Measurements from ENCODE around the gene PODNL1. TPM values are rescaled to one million over a fixed set of nuclear protein-coding genes. Genes with fewer than 3 reads are reported as not detected.

Gene PODNL1
- total RNA-seq, 6 experiments from 2014 or later = 0.19 to 0.33 TPM; not detected in 4

- ATAC-seq = no peak
- H3K9me3 ChIP-seq = no peaks in the 10 kb centered on the region
- DNase-seq = no peak
- intact Hi-C loops (cut with DNase I) = no loop called here
- H3K4me3 ChIP-seq = no peak overlapping the region
- no peak for TF ChIP-seq CTCF (IDR thresholded peaks at IDR 0.05)
- no peak for TF ChIP-seq POLR2A (IDR thresholded peaks at IDR 0.05)
- H3K27me3 ChIP-seq = no peaks in the 10 kb centered on the region
- peaks cover 0 to 8% (median 0%) of the 10 kb centered on the region in 4 donors for H3K4me1 ChIP-seq
- H3K36me3 ChIP-seq = peaks cover 0 to 3% (median under 1%) of the 10 kb centered on the region in 4 donors
- peak overlapping the region; percentile 58 to 71 (median 69) for H3K27ac ChIP-seq
- WGBS (ENCODE audit: insufficient coverage, low coverage, low lambda C conversion rate, missing lambda C conversion rate) = 100% methylated on average over 3 of the region's 10 CpGs
Measured at GRCh38 chr19:13985771-13986347, 47.6 kb upstream of the PODNL1 start.

- no peak for ATAC-seq
- WGBS (ENCODE audit: insufficient coverage, low coverage, low lambda C conversion rate, missing lambda C conversion rate) = 79% methylated on average over 23 of the region's 25 CpGs
Measured at GRCh38 chr19:13984875-13985741, 46.9 kb upstream of the PODNL1 start.

GRCh38 chr19:13984186-13984585, 46.0 kb upstream of the PODNL1 start:
- ATAC-seq (no peak), DNase-seq (peak in 1 of 3 donors; percentile 39)
- TF ChIP-seq CTCF (IDR thresholded peaks at IDR 0.05) = no peak
- TF ChIP-seq POLR2A (IDR thresholded peaks at IDR 0.05) = no peak
- H3K27me3 ChIP-seq = no peaks in the 10 kb centered on the region
- WGBS (ENCODE audit: insufficient coverage, low coverage, low lambda C conversion rate, missing lambda C conversion rate) = 89% methylated on average over 10 of the region's 15 CpGs
- H3K4me1 ChIP-seq = peaks cover 0 to 4% (median 0%) of the 10 kb centered on the region in 4 donors
- no peak overlapping the region for H3K4me3 ChIP-seq
- peaks cover 0 to 3% (median 0%) of the 10 kb centered on the region in 4 donors for H3K36me3 ChIP-seq
- no peak overlapping the region for H3K27ac ChIP-seq
- intact Hi-C loops (cut with DNase I) = no loop called here
- H3K9me3 ChIP-seq = no peaks in the 10 kb centered on the region

More at GRCh38 chr19:13984875-13985741, 46.9 kb upstream of the PODNL1 start:
- no peak for DNase-seq
- H3K4me3 ChIP-seq = no peak overlapping the region
- intact Hi-C loops (cut with DNase I) = no loop called here
- no peak overlapping the region for H3K27ac ChIP-seq
- H3K9me3 ChIP-seq = no peaks in the 10 kb centered on the region
- no peak for TF ChIP-seq POLR2A (IDR thresholded peaks at IDR 0.05)
- TF ChIP-seq CTCF (IDR thresholded peaks at IDR 0.05) = no peak
- peaks cover 0 to 3% (median 0%) of the 10 kb centered on the region in 4 donors for H3K36me3 ChIP-seq
- no peaks in the 10 kb centered on the region for H3K27me3 ChIP-seq
- H3K4me1 ChIP-seq = peaks cover 0 to 8% (median 0%) of the 10 kb centered on the region in 4 donors

- no peaks in the 10 kb centered on the region for H3K9me3 ChIP-seq
- peaks cover 0 to 3% (median 0%) of the 10 kb centered on the region in 4 donors for H3K36me3 ChIP-seq
- no peaks in the 10 kb centered on the region for H3K27me3 ChIP-seq
- ATAC-seq (no peak), DNase-seq (peak in 1 of 3 donors; percentile 43)
- peaks cover 0 to 4% (median 0%) of the 10 kb centered on the region in 4 donors for H3K4me1 ChIP-seq
- WGBS (ENCODE audit: insufficient coverage, low coverage, low lambda C conversion rate, missing lambda C conversion rate) = no CpG with 5 or more reads among the region's 21 CpGs
- intact Hi-C loops (cut with DNase I) = no loop called here
- no peak overlapping the region for H3K27ac ChIP-seq
- H3K4me3 ChIP-seq = no peak overlapping the region
- TF ChIP-seq POLR2A (IDR thresholded peaks at IDR 0.05) (no peak), CTCF (IDR thresholded peaks at IDR 0.05) (no peak)
Measured at GRCh38 chr19:13983213-13983889, 45.1 kb upstream of the PODNL1 start.

Data from right lobe of liver (tissue), 6 donors.